H1 (cell line): ENCODE results near the gene RPS3. TPM values are rescaled to one million over a fixed set of nuclear protein-coding genes. Genes with fewer than 3 reads are reported as not detected.

Experiments used
- CTCF ChIA-PET: fragments of 300-600 bp; sonication (Branson Sonifier 250); formaldehyde crosslinking; loops from one replicate; lab custom pipeline; 2021; ENCODE audit not compliant: partially characterized antibody; lab: Charles Lee
- POLR2A ChIA-PET: fragments of 300-600 bp; sonication (Branson Sonifier 250); formaldehyde crosslinking; loops from one replicate; lab custom pipeline; 2021; ENCODE audit warnings: inconsistent platforms; ENCODE audit not compliant: partially characterized antibody; lab: Charles Lee
- DNase-seq, 2 experiments: peaks; one replicate each; pipeline versions ENCODE4 v3.0.0 to v3.0.0-alpha.2; 2010 to 2022; ENCODE audit warnings: low spot score in 2 of 2, low read depth in 1 of 2, mixed read lengths in 1 of 2
- FAIRE-seq: peaks from 2 replicates; lab custom pipeline; 2011; peaks lifted over from hg19 to GRCh38; lab: Jason Lieb, UNC
- H2AFZ ChIP-seq: 2 replicates; pipeline ENCODE4 v1.8.1; 2012; ENCODE audit warnings: low read length, inconsistent platforms
- H2AK5ac ChIP-seq: 2 replicates; pipeline ENCODE4 v1.6.1; 2013; ENCODE audit warnings: low read depth, low read length
- H2BK120ac ChIP-seq: replicated peaks from 2 replicates; pipeline ENCODE3; 2013; ENCODE audit warnings: low read depth, low read length, inconsistent platforms
- H2BK12ac ChIP-seq: 2 replicates; pipeline ENCODE4 v1.6.1; 2013; ENCODE audit warnings: low read depth, low read length
- H2BK15ac ChIP-seq: 2 replicates; pipeline ENCODE4 v1.6.1; 2013; ENCODE audit warnings: low read length
- H2BK20ac ChIP-seq: 2 replicates; pipeline ENCODE4 v1.6.1; 2013; ENCODE audit warnings: low read length
- H2BK5ac ChIP-seq: 2 replicates; pipeline ENCODE4 v1.6.1; 2013; ENCODE audit warnings: low read depth, low read length
- H3K14ac ChIP-seq: 2 replicates; pipeline ENCODE4 v1.6.1; 2013; ENCODE audit warnings: inconsistent platforms; ENCODE audit not compliant: insufficient read length
- H3K18ac ChIP-seq: 2 replicates; pipeline ENCODE4 v1.6.1; 2013; ENCODE audit warnings: low read length; ENCODE audit errors: extremely low read depth
- H3K23ac ChIP-seq: 2 replicates; pipeline ENCODE4 v1.6.1; 2013; ENCODE audit warnings: inconsistent platforms; ENCODE audit not compliant: insufficient read length
- H3K23me2 ChIP-seq: 2 replicates; pipeline ENCODE4 v1.6.1; 2013; ENCODE audit warnings: low read depth, low read length
- H3K27ac ChIP-seq: 2 replicates; pipeline ENCODE4 v1.6.1; 2011; ENCODE audit warnings: low read depth, low read length, inconsistent platforms
- H3K27me3 ChIP-seq, 4 experiments: replicated peaks in 1 of 4; 1 replicate in 1 of 4; 2 replicates in 3 of 4; pipeline versions ENCODE4 v1.6.1 to v1.8.1; 2011 to 2013; ENCODE audit warnings: low read length in 3 of 4, mild to moderate bottlenecking in 3 of 4, inconsistent platforms in 2 of 4, mixed read lengths in 2 of 4, moderate library complexity in 1 of 4; ENCODE audit not compliant: control insufficient read depth in 3 of 4, insufficient read depth in 3 of 4; ENCODE audit errors: extremely low read depth in 1 of 4
- H3K36me3 ChIP-seq, 4 experiments: 2 replicates each; pipeline versions ENCODE4 v1.6.1 to v1.8.1; 2011 to 2013; ENCODE audit warnings: mild to moderate bottlenecking in 4 of 4, low read length in 3 of 4, moderate library complexity in 2 of 4, control low read depth in 1 of 4, inconsistent platforms in 1 of 4; ENCODE audit not compliant: insufficient read depth in 4 of 4, control insufficient read depth in 2 of 4
- H3K4ac ChIP-seq: replicated peaks from 2 replicates; pipeline ENCODE3; 2013; ENCODE audit warnings: low read length, low read depth, mixed read lengths, inconsistent platforms; ENCODE audit not compliant: insufficient read length
- H3K4me1 ChIP-seq, 4 experiments: replicated peaks in 1 of 4; 1 replicate in 1 of 4; 2 replicates in 3 of 4; pipeline versions ENCODE4 v1.6.1 to v1.8.1; 2011 to 2013; ENCODE audit warnings: low read length in 3 of 4, inconsistent platforms in 2 of 4, mixed read lengths in 1 of 4; ENCODE audit not compliant: insufficient read depth in 4 of 4, control insufficient read depth in 3 of 4
- H3K4me2 ChIP-seq, 2 experiments: 2 replicates each; pipeline versions ENCODE4 v1.6.1 to v1.8.1; 2011 to 2013; ENCODE audit warnings: low read depth in 2 of 2, low read length in 2 of 2, control low read depth in 1 of 2, inconsistent platforms in 1 of 2, mild to moderate bottlenecking in 1 of 2; ENCODE audit not compliant: insufficient read depth in 1 of 2
- H3K4me3 ChIP-seq, 4 experiments: fragments of 200-600, 300-600 bp in 1 of 4; sonication (generic), shearing (Covaris generic), sonication (Bioruptor Twin) in 1 of 4; 2 replicates each; pipeline versions ENCODE4 v1.5.1 to v1.8.1; 2011 to 2016; ENCODE audit warnings: low read length in 4 of 4, low read depth in 3 of 4, control low read depth in 2 of 4, inconsistent platforms in 2 of 4, mild to moderate bottlenecking in 2 of 4, mixed read lengths in 1 of 4, moderate library complexity in 1 of 4; ENCODE audit not compliant: insufficient read depth in 2 of 4; ENCODE audit errors: extremely low read depth in 1 of 4
- H3K56ac ChIP-seq: replicated peaks from 2 replicates; pipeline ENCODE3; 2013; ENCODE audit warnings: low read depth, mild to moderate bottlenecking, mixed read lengths, low read length, inconsistent platforms; ENCODE audit not compliant: insufficient read length
- H3K79me1 ChIP-seq: 2 replicates; pipeline ENCODE4 v1.6.1; 2013; ENCODE audit warnings: low read depth, low read length, control low read depth
- H3K79me2 ChIP-seq, 2 experiments: 2 replicates each; pipeline versions ENCODE4 v1.6.1 to v1.8.1; 2012 to 2013; ENCODE audit warnings: low read length in 2 of 2, mild to moderate bottlenecking in 2 of 2, inconsistent platforms in 1 of 2; ENCODE audit not compliant: insufficient read depth in 2 of 2, control insufficient read depth in 1 of 2
- H3K9ac ChIP-seq, 4 experiments: replicated peaks in 1 of 4; 1 replicate in 1 of 4; 2 replicates in 3 of 4; pipeline versions ENCODE4 v1.6.1 to v1.8.1; 2011 to 2013; ENCODE audit warnings: low read depth in 3 of 4, low read length in 3 of 4, control low read depth in 2 of 4, mild to moderate bottlenecking in 2 of 4, moderate library complexity in 2 of 4, inconsistent platforms in 1 of 4; ENCODE audit errors: extremely low read depth in 1 of 4
- H3K9me3 ChIP-seq, 2 experiments: 2 replicates each; pipeline versions ENCODE4 v1.6.1 to v1.8.1; 2012 to 2013; ENCODE audit warnings: mild to moderate bottlenecking in 2 of 2, moderate library complexity in 2 of 2, control low read depth in 1 of 2, inconsistent platforms in 1 of 2, low read depth in 1 of 2, low read length in 1 of 2, mixed read lengths in 1 of 2; ENCODE audit not compliant: insufficient read depth in 2 of 2
- H4K20me1 ChIP-seq, 2 experiments: replicated peaks in 1 of 2; 2 replicates each; pipeline versions ENCODE3 to v1.8.1; 2011 to 2013; ENCODE audit warnings: inconsistent platforms in 2 of 2, low read length in 2 of 2, mild to moderate bottlenecking in 1 of 2; ENCODE audit not compliant: insufficient read depth in 2 of 2, control insufficient read depth in 1 of 2
- H4K5ac ChIP-seq: 2 replicates; pipeline ENCODE4 v1.6.1; 2013; ENCODE audit warnings: low read length, low read depth, mixed read lengths, inconsistent platforms; ENCODE audit not compliant: insufficient read length
- H4K8ac ChIP-seq: 2 replicates; pipeline ENCODE4 v1.8.0; 2013; ENCODE audit warnings: mild to moderate bottlenecking, moderate library complexity, low read length, inconsistent platforms; ENCODE audit not compliant: insufficient read depth; ENCODE audit errors: extremely low read depth
- H4K91ac ChIP-seq: replicated peaks from 2 replicates; pipeline ENCODE3; 2013; ENCODE audit warnings: low read length, mixed read lengths, inconsistent platforms; ENCODE audit not compliant: insufficient read length
- CBX5 ChIP-seq: fragments of 300-800, 300-1000 bp; sonication (generic); IDR thresholded peaks from 2 replicates; pipeline ENCODE4 v1.7.1; 2016; ENCODE audit warnings: antibody characterized with exemption, low read length, low read depth
- KDM5A ChIP-seq: fragments of 200-600 bp; IDR thresholded peaks from 2 replicates; pipeline ENCODE4 v1.7.1; 2012; ENCODE audit warnings: mild to moderate bottlenecking, low read length, inconsistent platforms, mixed read lengths
- SIN3A ChIP-seq, 2 experiments: IDR thresholded peaks in 1 of 2; conservative IDR thresholded peaks in 1 of 2; 2 replicates each; pipeline ENCODE4 v1.6.1; 2011 to 2012; ENCODE audit warnings: low read length in 2 of 2, improper control_type of control experiment in 1 of 2, low read depth in 1 of 2, mild to moderate bottlenecking in 1 of 2
- SRF ChIP-seq: IDR thresholded peaks from 2 replicates; pipeline ENCODE4 v1.6.1; 2011; ENCODE audit warnings: mild to moderate bottlenecking, low read depth, low read length, moderate library complexity
- WGBS, 2 experiments: shearing (Covaris generic) in 1 of 2; methylation state at CpG; one replicate each; pipeline versions ENCODE4 v1.1.6 to v1.1.7; 2013 to 2015; ENCODE audit warnings: low lambda C conversion rate in 2 of 2, mixed read lengths in 2 of 2, inconsistent platforms in 1 of 2, low coverage in 1 of 2, missing lambda C conversion rate in 1 of 2; ENCODE audit not compliant: insufficient replicate concordance in 2 of 2, insufficient coverage in 1 of 2, insufficient read length in 1 of 2; ENCODE audit errors: extremely low coverage in 1 of 2, missing lambda C conversion rate in 1 of 2; 5-methylcytosine and 5-hydroxymethylcytosine counted together
- polyA plus RNA-seq, 7 experiments: library from polyadenylated mRNA; depleted of rRNA in 3 of 7; stranded (reverse) in 5 of 7; unstranded in 2 of 7; fragments of >200 nt in 5 of 7; fragments of 200-250 nt in 2 of 7; gene quantifications; 1 replicate in 5 of 7; 2 replicates in 1 of 7; 4 replicates in 1 of 7; pipeline versions ENCODE4 v1.2.1 to v1.2.3, GENCODE V29; 2011 to 2013; ENCODE audit warnings: missing spikeins in 2 of 7, mixed read lengths in 2 of 7
- total RNA-seq: library from RNA; stranded (reverse); fragmentation: NEBNext Ultra II Directional; extraction: Animal tissue kit (Norgen Biotek cat#: 25700); gene quantifications from 2 replicates; pipeline ENCODE4 v1.2.1, GENCODE V29; 2021

The RPS3 gene
- total and polyA plus RNA-seq, 2 of the 8 experiments (the other 6 are each of a cell fraction or from before 2014, with no cell fraction given), result 3,813 to 4,194 TPM

GRCh38 chr11:75413864-75414263 lies 14.5 kb downstream of the RPS3 start:
- Histone ChIP-seq H3K9ac (no peak overlapping the region), H2BK12ac (no peak overlapping the region), H2AK5ac (no peak overlapping the region), H3K18ac (no peak overlapping the region), H3K4ac (no peak overlapping the region), H2BK20ac (no peak overlapping the region), H4K91ac (no peak overlapping the region), H2BK15ac (no peak overlapping the region), H3K56ac (no peak overlapping the region), H3K27ac (no peak overlapping the region), H3K23ac (no peak overlapping the region), H3K23me2 (no peaks in the 10 kb centered on the region), H3K4me1 (no peaks in the 10 kb centered on the region), H2AFZ (no peak overlapping the region), H3K14ac (no peak overlapping the region), H3K4me2 (no peak overlapping the region), H2BK5ac (no peak overlapping the region), H3K79me2 (no peaks in the 10 kb centered on the region), H2BK120ac (no peak overlapping the region), H3K27me3 (no peaks in the 10 kb centered on the region), H4K20me1 (peaks cover 2 to 13% of the 10 kb centered on the region in 2 experiments), H4K8ac (no peak overlapping the region), H3K9me3 (no peaks in the 10 kb centered on the region), H3K4me3 (no peak overlapping the region), H4K5ac (no peak overlapping the region), H3K79me1 (no peaks in the 10 kb centered on the region; the same call in 1 of the 2 replicates), H3K36me3 (peaks cover 0 to 42% (median 20%) of the 10 kb centered on the region in 4 experiments; a peak in 6 of 8 replicates)
- WGBS, 2 experiments, result 91% methylated on average over 2 of the region's 2 CpGs; no CpG with 5 or more reads in 1 of the 2 experiments
- ChIA-PET POLR2A (interaction anchor here (0.8 to 27.9 kb wide), 7 partner anchors 8 to 118 kb away, joined by 3 to 570 read pairs (median 4); partner anchors contain the start of genes KLHL35 and RPS3), CTCF (interaction anchor here (0.7 to 3.9 kb wide), 9 partner anchors 11 to 121 kb away, joined by 3 to 29 read pairs (median 3); no protein-coding TSS in a partner anchor)
- DNase-seq (no peak), FAIRE-seq (no peak)
- TF ChIP-seq SIN3A (conservative IDR thresholded peaks at IDR 0.05 in 1 of 2, IDR thresholded peaks at IDR 0.05 in 1 of 2; ENCODE audit: low read depth in 1 of 2, low read length in 2 of 2) (no peak), SRF (no peak), CBX5 (no peak), KDM5A (no peak)
